Prostate gland (tissue), 2 donors: ENCODE results near the gene RAB6A. TPM values are rescaled to one million over a fixed set of nuclear protein-coding genes. Genes with fewer than 3 reads are reported as not detected.

Experiments used
- DNase-seq: peaks from one replicate; pipeline ENCODE4 v3.0.0-alpha.2; 2019; ENCODE audit warnings: low spot score
- H3K27ac ChIP-seq, 2 donors: fragments of 200-600 bp; sonication (generic); 2 replicates each; pipeline ENCODE4 v1.5.1; 2017 to 2019
- H3K27me3 ChIP-seq: fragments of 200-600 bp; sonication (generic); replicated peaks from 2 replicates; pipeline ENCODE4 v1.5.1; 2019; ENCODE audit not compliant: insufficient read depth
- H3K36me3 ChIP-seq, 2 donors: fragments of 200-600 bp; sonication (generic); 1 replicate in 1 of 2; 2 replicates in 1 of 2; pipeline versions ENCODE4 v1.5.1 to v1.8.1; 2017 to 2019
- H3K4me1 ChIP-seq: fragments of 200-600 bp; sonication (generic); replicated peaks from 2 replicates; pipeline ENCODE4 v1.5.1; 2019
- H3K4me3 ChIP-seq, 2 donors: fragments of 200-600 bp; sonication (generic); 2 replicates each; pipeline ENCODE4 v1.5.1; 2017 to 2019
- H3K9me3 ChIP-seq: fragments of 200-600 bp; sonication (generic); 2 replicates; pipeline ENCODE4 v1.5.1; 2017
- POLR2A ChIP-seq: fragments of 450-650 bp; IDR thresholded peaks from one replicate; pipeline ENCODE4 v1.6.1; 2016; ENCODE audit warnings: antibody characterized with exemption, mild to moderate bottlenecking
- POLR2AphosphoS5 ChIP-seq: sonication (generic); formaldehyde crosslinking; IDR thresholded peaks from one replicate; pipeline ENCODE4 v1.6.1; 2017; ENCODE audit warnings: antibody characterized with exemption
- WGBS: methylation state at CpG from one replicate; pipeline ENCODE4 v1.1.5; 2018; 5-methylcytosine and 5-hydroxymethylcytosine counted together
- intact Hi-C: fragments of 100-400 bp; cut with DNase I; formaldehyde crosslinking; loops from one replicate; pipeline ENCODE4 v1.14.2; 2022
- total RNA-seq, 2 donors: library from RNA; depleted of rRNA; stranded (reverse); fragments of >200 nt; gene quantifications; one replicate each; pipeline ENCODE4 v1.1.0, GENCODE V29; 2016
- TF ChIP-seq, protein P1 (sequence below), 4 experiments: fragments of 200-600 bp in 2 of 4; fragments of 450-650 bp in 2 of 4; sonication (generic) in 2 of 4; IDR thresholded peaks; 1 replicate in 3 of 4; 2 replicates in 1 of 4; pipeline ENCODE4 v1.5.1; 2016 to 2019; ENCODE audit warnings: antibody characterized with exemption in 4 of 4, mild to moderate bottlenecking in 2 of 4, moderate library complexity in 2 of 4

The RAB6A gene
- total RNA-seq, 2 donors from 2014 or later = 152 to 200 TPM

DNA sequence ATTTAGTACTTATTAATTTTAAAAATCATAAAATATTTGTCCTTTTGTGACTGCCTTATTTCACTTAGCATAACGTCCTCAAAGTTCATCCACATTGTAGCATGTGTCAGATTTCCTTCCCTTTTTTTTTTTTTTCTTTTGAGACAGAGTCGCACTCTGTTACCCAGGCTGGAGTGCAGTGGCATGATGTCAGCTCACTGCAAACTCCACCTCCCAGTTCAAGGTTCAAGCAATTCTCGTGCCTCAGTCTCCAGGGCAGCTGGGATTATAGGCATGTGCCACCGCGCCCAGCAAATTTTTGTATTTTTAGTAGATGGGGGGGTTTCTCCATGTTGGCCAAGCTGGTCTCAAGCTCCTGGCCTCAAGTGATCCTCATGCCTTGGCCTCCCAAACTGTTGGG is 10.6 kb downstream of the RAB6A start:
- TF ChIP-seq, protein P1, sequence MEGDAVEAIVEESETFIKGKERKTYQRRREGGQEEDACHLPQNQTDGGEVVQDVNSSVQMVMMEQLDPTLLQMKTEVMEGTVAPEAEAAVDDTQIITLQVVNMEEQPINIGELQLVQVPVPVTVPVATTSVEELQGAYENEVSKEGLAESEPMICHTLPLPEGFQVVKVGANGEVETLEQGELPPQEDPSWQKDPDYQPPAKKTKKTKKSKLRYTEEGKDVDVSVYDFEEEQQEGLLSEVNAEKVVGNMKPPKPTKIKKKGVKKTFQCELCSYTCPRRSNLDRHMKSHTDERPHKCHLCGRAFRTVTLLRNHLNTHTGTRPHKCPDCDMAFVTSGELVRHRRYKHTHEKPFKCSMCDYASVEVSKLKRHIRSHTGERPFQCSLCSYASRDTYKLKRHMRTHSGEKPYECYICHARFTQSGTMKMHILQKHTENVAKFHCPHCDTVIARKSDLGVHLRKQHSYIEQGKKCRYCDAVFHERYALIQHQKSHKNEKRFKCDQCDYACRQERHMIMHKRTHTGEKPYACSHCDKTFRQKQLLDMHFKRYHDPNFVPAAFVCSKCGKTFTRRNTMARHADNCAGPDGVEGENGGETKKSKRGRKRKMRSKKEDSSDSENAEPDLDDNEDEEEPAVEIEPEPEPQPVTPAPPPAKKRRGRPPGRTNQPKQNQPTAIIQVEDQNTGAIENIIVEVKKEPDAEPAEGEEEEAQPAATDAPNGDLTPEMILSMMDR (IDR thresholded peaks at IDR 0.05) = no peak
- TF ChIP-seq POLR2AphosphoS5 = no peak
- no peak for TF ChIP-seq POLR2A
- DNase-seq = no peak
- intact Hi-C loops = no loop called here
- 79% methylated on average over 5 of the region's 5 CpGs for WGBS
- H3K27ac ChIP-seq = no peak overlapping the region
- no peaks in the 10 kb centered on the region for H3K36me3 ChIP-seq
- no peaks in the 10 kb centered on the region for H3K9me3 ChIP-seq
- no peaks in the 10 kb centered on the region for H3K4me1 ChIP-seq
- no peak overlapping the region for H3K4me3 ChIP-seq
- H3K27me3 ChIP-seq = no peaks in the 10 kb centered on the region

DNA sequence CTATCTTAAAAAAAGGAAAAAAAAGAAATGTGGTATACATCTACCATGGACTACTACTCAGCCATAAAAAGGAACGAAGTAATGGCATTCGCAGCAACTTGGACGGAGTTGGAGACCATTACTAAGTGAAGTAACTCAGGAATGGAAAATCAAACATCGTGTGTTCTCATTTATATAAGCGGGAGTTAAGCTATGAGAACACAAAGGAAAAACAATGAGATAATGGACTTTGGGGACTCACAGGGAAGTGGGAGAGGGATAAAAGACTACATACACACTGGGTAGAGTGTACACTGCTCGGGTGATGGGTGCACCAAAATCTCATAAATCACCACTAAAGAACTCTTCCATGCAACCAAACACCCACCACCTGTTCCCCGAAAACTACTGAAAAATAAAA is 11.8 kb downstream of the RAB6A start:
- no peaks in the 10 kb centered on the region for H3K27me3 ChIP-seq
- H3K27ac ChIP-seq = no peak overlapping the region
- no peak for DNase-seq
- no peaks in the 10 kb centered on the region for H3K9me3 ChIP-seq
- TF ChIP-seq POLR2AphosphoS5 = no peak
- TF ChIP-seq POLR2A = no peak
- TF ChIP-seq, protein P1 (IDR thresholded peaks at IDR 0.05) = no peak
- no peak overlapping the region for H3K4me3 ChIP-seq
- H3K4me1 ChIP-seq = no peaks in the 10 kb centered on the region
- WGBS = 88% methylated on average over 7 of the region's 7 CpGs
- intact Hi-C loops = no loop called here
- H3K36me3 ChIP-seq = no peaks in the 10 kb centered on the region

DNA sequence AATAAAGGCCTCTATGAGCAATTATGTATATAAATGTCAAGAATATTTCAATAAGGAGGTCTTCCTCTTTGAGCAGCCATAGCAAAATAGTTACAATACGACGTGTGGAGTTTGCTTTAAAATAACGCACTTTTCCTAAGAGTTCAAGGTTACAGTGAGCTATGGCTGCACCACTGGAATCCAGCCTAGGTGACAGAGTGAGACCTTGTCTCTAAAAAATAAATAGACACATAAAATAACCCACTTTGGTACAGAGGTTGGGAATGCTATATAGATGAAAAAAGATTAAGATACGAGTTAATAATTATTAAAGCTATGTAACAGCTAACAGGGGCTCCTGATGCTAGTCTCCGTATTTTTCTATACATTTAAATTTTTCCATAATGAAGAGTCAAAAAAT is 12.6 kb downstream of the RAB6A start:
- Histone ChIP-seq H3K9me3 (no peaks in the 10 kb centered on the region), H3K27me3 (no peaks in the 10 kb centered on the region), H3K36me3 (no peaks in the 10 kb centered on the region), H3K27ac (no peak overlapping the region), H3K4me1 (no peaks in the 10 kb centered on the region), H3K4me3 (no peak overlapping the region)
- DNase-seq = no peak
- TF ChIP-seq, protein P1 (IDR thresholded peaks at IDR 0.05) = no peak
- TF ChIP-seq POLR2A = no peak
- no peak for TF ChIP-seq POLR2AphosphoS5
- WGBS = 85% methylated on average over 5 of the region's 5 CpGs
- intact Hi-C loops = no loop called here

DNA sequence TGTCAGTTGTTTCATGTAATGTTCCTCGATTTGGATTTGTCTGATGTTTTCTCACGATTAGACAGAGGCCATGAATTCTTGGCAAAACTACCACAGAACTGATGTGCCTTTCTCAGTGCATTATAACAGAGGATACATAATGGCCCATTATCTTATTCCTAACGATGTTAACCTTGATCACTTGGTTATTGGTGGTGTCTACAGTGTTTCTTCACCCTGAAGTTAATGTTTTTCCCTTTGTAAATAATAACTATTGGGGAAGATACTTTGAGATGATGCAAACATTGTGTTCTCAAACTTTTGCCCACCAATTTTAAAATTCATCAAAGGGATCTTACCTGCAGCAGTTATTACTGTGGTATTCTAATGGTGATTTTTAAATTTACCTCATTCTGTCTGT is 13.1 kb downstream of the RAB6A start:
- H3K4me3 ChIP-seq = no peak overlapping the region
- no peaks in the 10 kb centered on the region for H3K9me3 ChIP-seq
- no peaks in the 10 kb centered on the region for H3K27me3 ChIP-seq
- DNase-seq = no peak
- H3K27ac ChIP-seq = no peak overlapping the region
- 36% methylated on average over 3 of the region's 3 CpGs for WGBS
- no peaks in the 10 kb centered on the region for H3K4me1 ChIP-seq
- H3K36me3 ChIP-seq = no peaks in the 10 kb centered on the region
- TF ChIP-seq, protein P1 (IDR thresholded peaks at IDR 0.05) = no peak
- TF ChIP-seq POLR2AphosphoS5 = no peak
- intact Hi-C loops = no loop called here

DNA sequence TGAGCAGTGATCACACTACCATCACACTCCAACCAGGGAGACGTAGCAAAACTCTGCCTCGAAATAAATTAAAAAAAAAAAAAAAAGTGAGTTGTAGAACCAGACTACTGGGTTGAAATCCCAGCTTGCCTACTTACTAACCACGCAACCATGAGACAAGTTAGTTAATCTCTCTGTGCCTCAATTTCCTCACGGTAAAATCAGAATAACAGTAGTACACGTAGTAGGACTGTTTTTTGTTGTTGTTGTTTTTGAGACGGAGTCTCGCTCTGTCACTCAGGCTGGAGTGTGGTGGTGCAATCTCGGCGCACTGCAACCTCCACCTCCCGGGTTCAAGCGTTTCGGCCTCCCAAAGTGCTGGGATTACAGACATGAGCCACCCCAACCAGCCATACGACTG is 14.2 kb downstream of the RAB6A start:
- WGBS = 94% methylated on average over 13 of the region's 13 CpGs

More for the DNA sequence above, 14.2 kb downstream of the RAB6A start:
- no peaks in the 10 kb centered on the region for H3K27me3 ChIP-seq
- no peaks in the 10 kb centered on the region for H3K4me1 ChIP-seq
- no peaks in the 10 kb centered on the region for H3K36me3 ChIP-seq
- TF ChIP-seq, protein P1 (IDR thresholded peaks at IDR 0.05) = no peak
- no peak for TF ChIP-seq POLR2AphosphoS5
- TF ChIP-seq POLR2A = no peak
- DNase-seq = no peak
- no peaks in the 10 kb centered on the region for H3K9me3 ChIP-seq
- intact Hi-C loops = no loop called here
- H3K27ac ChIP-seq = no peak overlapping the region
- no peak overlapping the region for H3K4me3 ChIP-seq
